Effector memory CD4-positive, alpha-beta T cell (primary cell): ENCODE data around the gene BTN1A1.
"Not testable (repeated sequence)": the region's sequence is repeated elsewhere in the genome, so short reads cannot be mapped to it uniquely, and the experiment has no call there.

Source experiments
- DNase-seq, 3 donors: peaks; one replicate each; pipeline ENCODE4 v3.0.0-alpha.2; 2020
- H3K27ac ChIP-seq: 2 replicates; pipeline ENCODE4 v1.7.0; 2013; ENCODE audit warnings: mild to moderate bottlenecking, low read length, moderate library complexity; ENCODE audit not compliant: insufficient read depth, poor library complexity, severe bottlenecking
- H3K27me3 ChIP-seq: replicated peaks from 2 replicates; pipeline ENCODE4 v1.7.0; 2013; ENCODE audit warnings: mild to moderate bottlenecking, low read length; ENCODE audit not compliant: insufficient read depth, control insufficient read depth, poor library complexity, severe bottlenecking
- H3K36me3 ChIP-seq: 2 replicates; pipeline ENCODE4 v1.7.0; 2013; ENCODE audit warnings: mild to moderate bottlenecking, low read length, moderate library complexity; ENCODE audit not compliant: control insufficient read depth, insufficient read depth
- H3K4me1 ChIP-seq: 2 replicates; pipeline ENCODE4 v1.7.0; 2013; ENCODE audit warnings: low read length, mild to moderate bottlenecking; ENCODE audit not compliant: control insufficient read depth, insufficient read depth, poor library complexity, severe bottlenecking
- H3K4me3 ChIP-seq: 2 replicates; pipeline ENCODE4 v1.7.0; 2013; ENCODE audit warnings: low read length, low read depth, mild to moderate bottlenecking; ENCODE audit not compliant: insufficient read depth, poor library complexity, severe bottlenecking
- H3K9me3 ChIP-seq: 2 replicates; pipeline ENCODE4 v1.7.0; 2013; ENCODE audit warnings: mild to moderate bottlenecking, low read length, moderate library complexity; ENCODE audit not compliant: control insufficient read depth
- total RNA-seq, 3 donors: gene quantifications; one replicate each; lab custom pipeline; 2026; lab: John Stamatoyannopoulos, UW

BTN1A1 gene
- total RNA-seq, result 0 reads per million in 3 donors

- Histone ChIP-seq H3K4me1 (peaks cover 3% of the 10 kb centered on the region), H3K4me3 (no peak within 1 kb of the TSS), H3K27me3 (peaks cover 15% of the 10 kb centered on the region), H3K9me3 (no peaks in the 10 kb centered on the region), H3K27ac (no peak within 1 kb of the TSS), H3K36me3 (no peaks in the 10 kb centered on the region)
- DNase-seq, result no peak
Measured at GRCh38 chr6:26500102-26500501, at the start of gene BTN1A1. Gene BTN1A1 (plus strand): TSS chr6:26500303. CDS start chr6:26501287, 984 bp downstream.

- no peak overlapping the region for H3K27ac ChIP-seq
- peaks cover 38% of the 10 kb centered on the region for H3K36me3 ChIP-seq
- H3K4me3 ChIP-seq, result no peak overlapping the region
- H3K27me3 ChIP-seq, result no peaks in the 10 kb centered on the region
- no peaks in the 10 kb centered on the region for H3K9me3 ChIP-seq
- peaks cover 6% of the 10 kb centered on the region for H3K4me1 ChIP-seq
- DNase-seq, result no peak
Measured at GRCh38 chr6:26452631-26453235, 47.4 kb upstream of the BTN1A1 start.

GRCh38 chr6:26454631-26455030 lies 45.5 kb upstream of the BTN1A1 start:
- no peaks in the 10 kb centered on the region for H3K27me3 ChIP-seq
- H3K27ac ChIP-seq, result no peak overlapping the region
- H3K4me1 ChIP-seq, result peaks cover 14% of the 10 kb centered on the region
- DNase-seq, result no peak
- H3K36me3 ChIP-seq, result peaks cover 20% of the 10 kb centered on the region
- no peaks in the 10 kb centered on the region for H3K9me3 ChIP-seq
- no peak overlapping the region for H3K4me3 ChIP-seq

GRCh38 chr6:26455357-26455970 lies 44.6 kb upstream of the BTN1A1 start:
- no peak for DNase-seq
- Histone ChIP-seq H3K27me3 (no peaks in the 10 kb centered on the region), H3K36me3 (peaks cover 15% of the 10 kb centered on the region), H3K27ac (no peak overlapping the region), H3K9me3 (no peaks in the 10 kb centered on the region), H3K4me1 (peaks cover 20% of the 10 kb centered on the region), H3K4me3 (no peak overlapping the region)

- peaks cover 10% of the 10 kb centered on the region for H3K36me3 ChIP-seq
- no peaks in the 10 kb centered on the region for H3K9me3 ChIP-seq
- H3K27ac ChIP-seq, result peak overlapping the region; percentile 93
- peaks cover 31% of the 10 kb centered on the region for H3K4me1 ChIP-seq
- H3K4me3 ChIP-seq, result peak overlapping the region; percentile 77
- H3K27me3 ChIP-seq, result no peaks in the 10 kb centered on the region
- peak in 1 of 3 donors; percentile 9 for DNase-seq
Measured at GRCh38 chr6:26457264-26457805, 42.8 kb upstream of the BTN1A1 start.

GRCh38 chr6:26457806-26458688 lies 42.1 kb upstream of the BTN1A1 start, which contains the start of gene BTN2A1:
Gene BTN2A1 (plus strand): TSS chr6:26457955. CDS start chr6:26458637, 682 bp downstream.
- Histone ChIP-seq H3K27me3 (no peaks in the 10 kb centered on the region), H3K36me3 (peaks cover 16% of the 10 kb centered on the region), H3K4me3 (peak within 1 kb of the TSS; percentile 77), H3K27ac (peak within 1 kb of the TSS; percentile 93), H3K9me3 (no peaks in the 10 kb centered on the region), H3K4me1 (peaks cover 31% of the 10 kb centered on the region)
- peak; percentile 51 to 71 (median 63) for DNase-seq

GRCh38 chr6:26459023-26459810 lies 40.9 kb upstream of the BTN1A1 start:
- DNase-seq, result no peak
- Histone ChIP-seq H3K27me3 (no peaks in the 10 kb centered on the region), H3K27ac (no peak overlapping the region), H3K9me3 (no peaks in the 10 kb centered on the region), H3K4me3 (no peak overlapping the region), H3K4me1 (peaks cover 31% of the 10 kb centered on the region), H3K36me3 (peaks cover 28% of the 10 kb centered on the region)

GRCh38 chr6:26461353-26461752 lies 38.8 kb upstream of the BTN1A1 start:
- not testable (repeated sequence) for H3K4me3 ChIP-seq, H3K27me3 ChIP-seq, DNase-seq, H3K27ac ChIP-seq, H3K9me3 ChIP-seq
- Histone ChIP-seq H3K4me1 (peaks cover 31% of the 10 kb centered on the region), H3K36me3 (peaks cover 47% of the 10 kb centered on the region)

GRCh38 chr6:26464014-26464413 lies 36.1 kb upstream of the BTN1A1 start:
- Histone ChIP-seq H3K4me1 (peaks cover 23% of the 10 kb centered on the region), H3K36me3 (peaks cover 72% of the 10 kb centered on the region), H3K27ac (no peak overlapping the region), H3K9me3 (no peaks in the 10 kb centered on the region), H3K27me3 (no peaks in the 10 kb centered on the region), H3K4me3 (no peak overlapping the region)
- DNase-seq, result no peak
